Activated CD8-positive, alpha-beta T cell treated with anti-CD3 and anti-CD28 coated beads for 36 hours (primary cell): Measurements from ENCODE around the gene TSSK6. TPM values are rescaled to one million over a fixed set of nuclear protein-coding genes. Genes with fewer than 3 reads are reported as not detected.

ENCODE experiments used
- ATAC-seq: fragments of 200-7000 bp; cut with Tn5 transposase; one replicate; pipeline ENCODE4 v1.10.0; 2021; ENCODE audit warnings: mild to moderate bottlenecking, moderate library complexity
- CTCF ChIA-PET: fragments of 350-600 bp; sonication (Branson Sonifier 250); formaldehyde crosslinking; loops from one replicate; lab custom pipeline; 2021; ENCODE audit warnings: antibody characterized with exemption; lab: Charles Lee
- POLR2A ChIA-PET: fragments of 350-600 bp; sonication (Branson Sonifier 250); formaldehyde crosslinking; loops from one replicate; lab custom pipeline; 2021; ENCODE audit warnings: antibody characterized with exemption; lab: Charles Lee
- DNase-seq: peaks from one replicate; pipeline ENCODE4 v3.0.0-alpha.2; 2020
- H3K27ac Mint-ChIP-seq: one replicate; pipeline ENCODE4 v1.8.0; 2021; ENCODE audit warnings: mild to moderate bottlenecking, mixed read lengths
- H3K27me3 Mint-ChIP-seq: one replicate; pipeline ENCODE4 v1.8.0; 2021; ENCODE audit warnings: mixed read lengths
- H3K36me3 Mint-ChIP-seq: one replicate; pipeline ENCODE4 v1.8.0; 2021; ENCODE audit warnings: low read depth, mixed read lengths
- H3K4me1 Mint-ChIP-seq: one replicate; pipeline ENCODE4 v1.8.0; 2021; ENCODE audit warnings: low read depth, mixed read lengths
- H3K4me3 Mint-ChIP-seq: one replicate; pipeline ENCODE4 v1.8.0; 2021; ENCODE audit warnings: mild to moderate bottlenecking, moderate library complexity, mixed read lengths
- H3K9me3 Mint-ChIP-seq: one replicate; pipeline ENCODE4 v1.8.0; 2021; ENCODE audit warnings: mixed read lengths
- CTCF ChIP-seq: fragments of 200-600 bp; IDR thresholded peaks from one replicate; pipeline ENCODE4 v1.8.0; 2022; ENCODE audit warnings: antibody characterized with exemption, mild to moderate bottlenecking
- intact Hi-C: fragments of 100-400 bp; cut with micrococcal nuclease; formaldehyde crosslinking; loops from one replicate; pipeline ENCODE4 v1.10.0; 2022
- total RNA-seq, 2 experiments: library from RNA; stranded (reverse); gene quantifications; one replicate each; pipeline ENCODE4 v1.2.3, GENCODE V29; 2021

Gene TSSK6
- total RNA-seq, 2 experiments from 2014 or later = 3.4 to 4.9 TPM

GRCh38 chr19:19466201-19466600 lies 49.1 kb downstream of the TSSK6 start:
- ATAC-seq = no peak
- no peak for DNase-seq
- peak overlapping the region; percentile 4 for H3K27ac Mint-ChIP-seq
- intact Hi-C loops = no loop called here
- peaks cover 62% of the 10 kb centered on the region for H3K36me3 Mint-ChIP-seq
- H3K9me3 Mint-ChIP-seq = peaks cover 16% of the 10 kb centered on the region
- ChIA-PET POLR2A (interaction anchor here (0.9 kb wide), 1 partner anchor 19 kb away, joined by 3 read pairs; no protein-coding TSS in a partner anchor), CTCF (interaction anchor here (2.3 kb wide), 1 partner anchor 24 kb away, joined by 8 read pairs; no protein-coding TSS in a partner anchor)
- peaks cover 47% of the 10 kb centered on the region for H3K4me1 Mint-ChIP-seq
- TF ChIP-seq CTCF = no peak
- no peaks in the 10 kb centered on the region for H3K27me3 Mint-ChIP-seq
- no peak overlapping the region for H3K4me3 Mint-ChIP-seq

- H3K27me3 Mint-ChIP-seq = no peaks in the 10 kb centered on the region
- intact Hi-C loops = no loop called here
- ChIA-PET CTCF (interaction anchor here (2.3 kb wide), 1 partner anchor 25 kb away, joined by 8 read pairs; no protein-coding TSS in a partner anchor), POLR2A (interaction anchor here (0.9 kb wide), 1 partner anchor 18 kb away, joined by 3 read pairs; no protein-coding TSS in a partner anchor)
- ATAC-seq (no peak), DNase-seq (no peak)
- H3K4me3 Mint-ChIP-seq = no peak overlapping the region
- H3K36me3 Mint-ChIP-seq = peaks cover 62% of the 10 kb centered on the region
- peaks cover 16% of the 10 kb centered on the region for H3K9me3 Mint-ChIP-seq
- H3K4me1 Mint-ChIP-seq = peaks cover 49% of the 10 kb centered on the region
- no peak for TF ChIP-seq CTCF
- peak overlapping the region; percentile 4 for H3K27ac Mint-ChIP-seq
These were observed 49.8 kb downstream of the TSSK6 start for GRCh38 chr19:19465436-19466070.

GRCh38 chr19:19464339-19465098 lies 50.8 kb downstream of the TSSK6 start:
- ChIA-PET CTCF (interaction anchor here (0.6 kb wide), 1 partner anchor 52 kb away, joined by 4 read pairs; no protein-coding TSS in a partner anchor), POLR2A (interaction anchor here (1.5 to 1.7 kb wide), 2 partner anchors 8 to 58 kb away, joined by 6 to 8 read pairs; no protein-coding TSS in a partner anchor)
- no peak overlapping the region for H3K4me3 Mint-ChIP-seq
- peak overlapping the region; percentile 34 for H3K27ac Mint-ChIP-seq
- TF ChIP-seq CTCF = no peak
- peaks cover 61% of the 10 kb centered on the region for H3K36me3 Mint-ChIP-seq
- no peak for DNase-seq
- H3K4me1 Mint-ChIP-seq = peaks cover 57% of the 10 kb centered on the region
- ATAC-seq = no peak
- intact Hi-C loops = no loop called here
- no peaks in the 10 kb centered on the region for H3K27me3 Mint-ChIP-seq
- H3K9me3 Mint-ChIP-seq = peaks cover 16% of the 10 kb centered on the region

Other genes starting within 250 kb of the TSSK6 start
- gene TM6SF2, start 242.2 kb downstream of the TSSK6 start, total RNA-seq = not detected
- 10 to 100 TPM; 42.8 to 51.3 TPM for gene SUGP1, start 195.0 kb downstream of the TSSK6 start, total RNA-seq
- gene MAU2, start 194.7 kb downstream of the TSSK6 start, total RNA-seq = 10 to 100 TPM; 38.4 to 39.4 TPM
- 100 to 1,000 TPM; 132 to 136 TPM for gene GATAD2A, start 109.9 kb downstream of the TSSK6 start, total RNA-seq
- gene NDUFA13, start 677 bp upstream of the TSSK6 start, total RNA-seq = 100 to 1,000 TPM; 298 to 310 TPM
- 1 to 10 TPM; 7.4 to 8.1 TPM for gene YJEFN3, start 13.4 kb upstream of the TSSK6 start, total RNA-seq
- gene CILP2, start 22.7 kb upstream of the TSSK6 start, total RNA-seq = under 1 TPM; 0.31 to 0.32 TPM
- 10 to 100 TPM; 13.8 to 15.6 TPM for gene PBX4, start 103.1 kb upstream of the TSSK6 start, total RNA-seq
- gene LPAR2, start 112.7 kb upstream of the TSSK6 start, total RNA-seq = 10 to 100 TPM; 26.6 to 28.2 TPM
- 10 to 100 TPM; 57.3 to 59.9 TPM for gene GMIP, start 128.1 kb upstream of the TSSK6 start, total RNA-seq
- gene ATP13A1, start 148.1 kb upstream of the TSSK6 start, total RNA-seq = 10 to 100 TPM; 52.4 to 53.1 TPM
- 10 to 100 TPM; 82.5 to 85.2 TPM for gene ZNF101, start 153.3 kb upstream of the TSSK6 start, total RNA-seq
- gene ZNF14, start 217.6 kb upstream of the TSSK6 start, total RNA-seq = 1 to 10 TPM; 8.6 to 9.3 TPM